ENCODE measurements around the gene KCNMA1.

DNA sequence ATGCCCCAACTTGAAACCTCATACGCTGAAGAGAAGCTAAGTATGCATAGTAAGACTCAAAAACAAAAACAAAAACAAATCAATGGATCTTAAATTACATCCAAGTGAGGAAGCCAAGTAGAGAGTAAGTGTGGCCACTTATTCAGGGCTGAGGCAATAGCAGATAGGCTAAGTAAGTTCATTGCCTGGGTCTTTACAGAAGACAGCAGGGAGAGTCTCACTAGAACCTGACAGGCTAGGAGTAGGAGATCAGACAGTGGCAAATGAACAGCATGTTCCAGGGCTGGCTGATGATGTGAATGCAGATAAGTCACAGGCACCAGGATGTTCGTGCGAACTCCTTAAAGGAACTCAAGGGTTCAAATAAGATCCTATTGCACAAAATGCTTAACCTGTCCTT lies 568.6 kb downstream of the KCNMA1 start:
- TF ChIP-seq, protein P1, sequence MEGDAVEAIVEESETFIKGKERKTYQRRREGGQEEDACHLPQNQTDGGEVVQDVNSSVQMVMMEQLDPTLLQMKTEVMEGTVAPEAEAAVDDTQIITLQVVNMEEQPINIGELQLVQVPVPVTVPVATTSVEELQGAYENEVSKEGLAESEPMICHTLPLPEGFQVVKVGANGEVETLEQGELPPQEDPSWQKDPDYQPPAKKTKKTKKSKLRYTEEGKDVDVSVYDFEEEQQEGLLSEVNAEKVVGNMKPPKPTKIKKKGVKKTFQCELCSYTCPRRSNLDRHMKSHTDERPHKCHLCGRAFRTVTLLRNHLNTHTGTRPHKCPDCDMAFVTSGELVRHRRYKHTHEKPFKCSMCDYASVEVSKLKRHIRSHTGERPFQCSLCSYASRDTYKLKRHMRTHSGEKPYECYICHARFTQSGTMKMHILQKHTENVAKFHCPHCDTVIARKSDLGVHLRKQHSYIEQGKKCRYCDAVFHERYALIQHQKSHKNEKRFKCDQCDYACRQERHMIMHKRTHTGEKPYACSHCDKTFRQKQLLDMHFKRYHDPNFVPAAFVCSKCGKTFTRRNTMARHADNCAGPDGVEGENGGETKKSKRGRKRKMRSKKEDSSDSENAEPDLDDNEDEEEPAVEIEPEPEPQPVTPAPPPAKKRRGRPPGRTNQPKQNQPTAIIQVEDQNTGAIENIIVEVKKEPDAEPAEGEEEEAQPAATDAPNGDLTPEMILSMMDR (IDR thresholded peaks at IDR 0.05), result no peak
- no peak for TF ChIP-seq ZFX (IDR thresholded peaks at IDR 0.05; ENCODE audit: borderline replicate concordance)

All from 22Rv1 (cell line).